Measurements from ENCODE around the gene CACNA1C. TPM values are rescaled to one million over a fixed set of nuclear protein-coding genes. Genes with fewer than 3 reads are reported as not detected.
"Not testable (repeated sequence)": the region's sequence is repeated elsewhere in the genome, so short reads cannot be mapped to it uniquely, and the experiment has no call there.

The CACNA1C gene
- total RNA-seq, 4 donors from 2014 or later = 3.8 to 13.6 (median 5.7) TPM

DNA sequence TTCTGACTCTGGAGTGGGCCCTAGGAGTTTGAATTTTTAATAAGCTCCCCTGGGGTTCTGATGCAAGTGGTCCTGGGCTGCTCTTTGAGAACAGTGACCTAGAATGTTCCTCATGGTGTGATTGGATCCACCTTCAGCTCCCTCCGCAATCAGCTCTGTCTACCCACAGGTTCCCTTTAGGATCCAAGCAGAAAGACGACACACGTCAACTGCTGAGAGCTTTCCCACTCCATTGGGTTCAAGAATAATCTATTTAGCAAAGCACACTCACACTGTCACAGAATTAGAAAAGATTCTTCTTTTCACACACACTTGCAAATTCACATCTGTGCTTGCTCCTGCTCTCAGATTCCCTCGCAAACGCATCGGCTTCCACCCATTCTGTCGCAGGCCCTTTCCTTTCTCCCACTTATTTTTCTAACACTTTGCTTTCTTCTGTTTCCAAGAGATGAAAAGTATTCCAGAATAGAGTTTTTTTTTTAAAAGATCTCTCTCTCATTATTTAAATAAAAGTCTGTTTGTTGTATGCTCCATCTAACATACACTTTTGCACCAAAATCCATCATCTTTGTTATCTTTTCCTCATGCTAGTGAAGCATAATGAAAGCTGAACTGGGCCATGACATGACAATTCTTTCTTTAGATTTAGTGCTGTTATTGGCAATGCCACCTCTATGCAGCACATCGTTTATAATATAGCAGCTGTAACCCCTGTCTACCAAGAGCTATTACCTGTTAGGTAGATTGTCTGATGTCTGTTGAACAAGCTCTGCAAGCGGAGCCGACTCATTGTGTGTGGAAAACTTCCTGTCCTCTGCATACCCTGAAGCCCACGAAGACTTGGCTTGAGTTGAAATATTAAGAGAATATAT lies 73.1 kb downstream of the CACNA1C start:
- no peak for ATAC-seq (ENCODE audit: low FRiP score)
- no peak for DNase-seq (ENCODE audit: low spot score)
- TF ChIP-seq, protein P1, sequence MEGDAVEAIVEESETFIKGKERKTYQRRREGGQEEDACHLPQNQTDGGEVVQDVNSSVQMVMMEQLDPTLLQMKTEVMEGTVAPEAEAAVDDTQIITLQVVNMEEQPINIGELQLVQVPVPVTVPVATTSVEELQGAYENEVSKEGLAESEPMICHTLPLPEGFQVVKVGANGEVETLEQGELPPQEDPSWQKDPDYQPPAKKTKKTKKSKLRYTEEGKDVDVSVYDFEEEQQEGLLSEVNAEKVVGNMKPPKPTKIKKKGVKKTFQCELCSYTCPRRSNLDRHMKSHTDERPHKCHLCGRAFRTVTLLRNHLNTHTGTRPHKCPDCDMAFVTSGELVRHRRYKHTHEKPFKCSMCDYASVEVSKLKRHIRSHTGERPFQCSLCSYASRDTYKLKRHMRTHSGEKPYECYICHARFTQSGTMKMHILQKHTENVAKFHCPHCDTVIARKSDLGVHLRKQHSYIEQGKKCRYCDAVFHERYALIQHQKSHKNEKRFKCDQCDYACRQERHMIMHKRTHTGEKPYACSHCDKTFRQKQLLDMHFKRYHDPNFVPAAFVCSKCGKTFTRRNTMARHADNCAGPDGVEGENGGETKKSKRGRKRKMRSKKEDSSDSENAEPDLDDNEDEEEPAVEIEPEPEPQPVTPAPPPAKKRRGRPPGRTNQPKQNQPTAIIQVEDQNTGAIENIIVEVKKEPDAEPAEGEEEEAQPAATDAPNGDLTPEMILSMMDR (IDR thresholded peaks at IDR 0.05) = no peak

DNA sequence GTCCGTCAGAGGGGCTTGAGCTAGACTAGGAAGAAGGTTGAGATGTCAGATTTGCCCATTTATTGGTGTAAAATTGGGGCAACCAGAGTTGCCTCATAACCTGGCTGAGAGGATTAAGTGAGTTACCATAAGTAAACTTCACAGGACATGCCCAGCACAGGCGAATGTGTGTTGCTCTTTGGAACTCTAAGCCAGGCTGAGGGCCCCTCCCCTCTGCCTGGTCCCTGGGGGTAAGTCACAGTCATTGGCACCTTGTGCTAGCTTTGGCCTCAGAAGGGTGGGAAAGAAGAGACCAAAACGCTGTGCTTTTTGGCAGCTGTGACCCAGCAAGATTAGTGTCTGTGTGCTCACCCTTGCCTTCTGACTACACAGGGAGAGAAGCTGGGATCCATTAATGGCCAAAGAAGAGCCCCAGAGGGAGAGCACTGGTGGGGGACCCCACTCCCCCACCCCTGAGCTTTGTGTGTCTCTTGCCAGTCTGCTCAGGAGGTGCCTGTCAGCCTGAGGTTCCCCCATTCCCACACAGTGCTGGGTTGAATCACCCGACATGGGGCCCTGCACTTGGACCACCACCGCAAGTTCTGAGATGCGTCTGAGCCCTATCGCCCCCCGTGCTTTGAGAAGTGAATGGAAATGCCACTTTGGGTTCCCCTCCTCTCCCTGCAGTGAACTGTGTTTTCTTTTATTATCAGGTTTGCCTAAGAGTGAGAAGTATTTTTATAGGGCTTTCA lies 74.1 kb downstream of the CACNA1C start:
- TF ChIP-seq, protein P1 (IDR thresholded peaks at IDR 0.05) = no peak
- no peak for ATAC-seq (ENCODE audit: low FRiP score)
- no peak for DNase-seq (ENCODE audit: low spot score)

DNA sequence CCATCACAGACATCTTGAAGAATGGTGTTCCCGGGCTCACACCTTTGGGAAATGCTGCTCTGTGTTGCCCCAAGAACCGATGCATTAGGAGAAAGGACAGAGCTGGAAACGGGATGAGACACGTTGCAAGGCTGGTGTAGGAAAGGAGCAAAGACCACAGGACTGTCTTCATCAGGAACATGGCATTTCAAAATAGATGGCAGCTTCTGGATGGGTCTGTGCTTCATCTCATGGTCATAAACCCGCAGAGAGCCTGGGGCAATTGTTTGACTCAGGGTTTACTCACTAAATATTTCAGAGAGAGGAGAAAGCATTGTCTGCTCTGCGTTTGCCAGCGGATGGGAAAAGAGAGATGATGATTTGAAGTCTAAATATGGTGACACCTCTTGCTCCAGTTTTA lies 76.3 kb downstream of the CACNA1C start:
- no peak for ATAC-seq (ENCODE audit: low FRiP score)
- DNase-seq (ENCODE audit: low spot score) = no peak
- TF ChIP-seq, protein P1 (IDR thresholded peaks at IDR 0.05) = no peak

DNA sequence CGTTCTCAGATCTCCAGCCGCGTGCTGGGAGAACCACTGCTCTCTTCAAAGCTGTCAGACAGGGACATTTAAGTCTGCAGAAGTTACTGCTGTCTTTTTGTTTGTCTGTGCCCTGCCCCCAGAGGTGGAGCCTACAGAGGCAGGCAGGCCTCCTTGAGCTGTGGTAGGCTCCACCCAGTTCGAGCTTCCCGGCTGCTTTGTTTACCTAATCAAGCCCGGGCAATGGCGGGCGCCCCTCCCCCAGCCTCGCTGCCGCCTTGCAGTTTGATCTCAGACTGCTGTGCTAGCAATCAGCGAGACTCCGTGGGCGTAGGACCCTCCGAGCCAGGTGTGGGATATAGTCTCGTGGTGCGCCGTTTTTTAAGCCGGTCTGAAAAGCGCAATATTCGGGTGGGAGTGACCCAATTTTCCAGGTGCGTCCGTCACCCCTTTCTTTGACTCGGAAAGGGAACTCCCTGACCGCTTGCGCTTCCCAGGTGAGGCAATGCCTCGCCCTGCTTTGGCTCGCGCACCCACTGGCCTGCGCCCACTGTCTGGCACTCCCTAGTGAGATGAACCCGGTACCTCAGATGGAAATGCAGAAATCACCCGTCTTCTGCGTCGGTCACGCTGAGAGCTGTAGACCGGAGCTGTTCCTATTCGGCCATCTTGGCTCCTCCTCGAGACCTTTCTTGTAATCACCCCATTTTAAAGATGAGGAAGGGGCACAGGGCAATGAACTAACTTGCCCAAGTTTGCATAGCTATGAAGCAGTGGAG lies 83.1 kb downstream of the CACNA1C start:
- not testable (repeated sequence) for ATAC-seq (ENCODE audit: low FRiP score)

DNA sequence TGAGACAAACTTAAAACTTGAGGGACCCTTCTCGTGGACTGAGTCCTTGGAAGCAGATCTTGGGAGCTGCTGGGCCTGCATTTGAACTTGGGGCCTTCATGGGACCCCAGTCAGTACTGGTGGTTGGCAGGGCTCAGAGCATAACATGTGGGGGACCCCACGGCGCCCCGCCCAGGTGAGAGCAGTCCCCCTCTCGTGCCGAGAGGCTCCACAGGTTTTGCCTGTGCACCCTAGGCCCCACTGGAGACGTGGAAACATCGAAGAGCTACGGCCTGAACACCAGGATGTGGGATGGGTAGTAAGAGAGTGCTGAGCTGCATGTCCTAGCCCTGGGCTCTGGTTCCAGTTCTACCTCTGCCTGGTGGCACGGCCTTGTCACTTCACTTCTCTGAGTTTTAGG lies 84.1 kb downstream of the CACNA1C start:
- ATAC-seq (ENCODE audit: low FRiP score) (no peak), DNase-seq (ENCODE audit: low spot score) (no peak)
- TF ChIP-seq, protein P1 (IDR thresholded peaks at IDR 0.05) = no peak

More for the DNA sequence above, 83.1 kb downstream of the CACNA1C start:
- DNase-seq (ENCODE audit: low spot score) = not testable (repeated sequence)

DNA sequence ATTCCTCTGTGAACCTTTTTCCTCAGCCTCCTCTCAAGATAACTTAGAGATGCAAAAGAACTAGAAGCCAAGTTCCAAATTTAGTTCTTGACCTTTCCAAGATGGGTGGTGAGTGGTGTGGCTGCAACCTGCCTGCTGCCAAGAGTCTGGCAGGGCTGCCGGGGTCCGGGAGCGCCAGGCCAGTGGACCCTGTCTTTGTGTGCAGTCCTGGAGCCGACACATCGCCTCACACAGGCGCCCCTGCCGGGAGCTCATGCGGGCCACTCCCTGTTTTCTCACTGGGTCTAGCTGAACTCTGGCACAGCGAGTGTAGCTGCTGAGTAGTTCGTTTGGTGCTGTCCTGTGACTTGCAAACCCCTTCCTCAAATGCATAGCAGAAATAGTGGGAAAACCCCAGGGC lies 84.9 kb downstream of the CACNA1C start:
- no peak for ATAC-seq (ENCODE audit: low FRiP score)
- no peak for DNase-seq (ENCODE audit: low spot score)
- TF ChIP-seq, protein P1 (IDR thresholded peaks at IDR 0.05) = no peak

DNA sequence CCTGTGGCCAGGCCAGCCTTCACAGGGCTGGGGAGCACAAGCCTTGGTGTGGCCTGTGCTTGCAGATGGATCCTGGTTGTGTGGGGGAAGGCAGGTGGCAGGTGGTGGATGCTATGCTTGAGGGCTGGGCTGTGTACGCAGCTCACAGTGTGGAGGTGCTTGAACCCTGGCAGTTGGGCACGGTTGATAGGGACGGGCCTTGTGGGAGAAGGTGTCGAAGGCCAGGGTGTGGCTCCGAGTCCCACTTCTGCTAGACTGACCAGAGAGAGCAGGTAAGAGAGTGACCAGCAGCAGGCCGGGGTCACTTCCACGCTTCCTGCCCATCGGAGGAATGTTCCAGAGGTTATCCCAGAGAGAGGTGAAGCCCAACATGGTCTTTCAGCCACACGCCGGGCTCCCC lies 85.5 kb downstream of the CACNA1C start:
- TF ChIP-seq, protein P1 (IDR thresholded peaks at IDR 0.05) = no peak
- ATAC-seq (ENCODE audit: low FRiP score) = no peak
- DNase-seq (ENCODE audit: low spot score) = no peak
